Esophagus muscularis mucosa (tissue), 4 donors: ENCODE data around the gene FNDC1. TPM values are rescaled to one million over a fixed set of nuclear protein-coding genes. Genes with fewer than 3 reads are reported as not detected.

Experiments used
- DNase-seq: peaks from one replicate; pipeline ENCODE4 v3.0.0-alpha.2; 2017; ENCODE audit errors: extremely low spot score
- H3K27ac ChIP-seq, 4 donors: fragments of 200-600 bp; sonication (generic); replicated peaks in 1 of 4; 1 replicate in 3 of 4; 2 replicates in 1 of 4; pipeline ENCODE4 v1.5.1; 2016 to 2019; ENCODE audit warnings: mild to moderate bottlenecking in 1 of 4
- H3K27me3 ChIP-seq, 4 donors: fragments of 200-600 bp; sonication (generic); one replicate each; pipeline versions ENCODE4 v1.5.1 to v1.6.0; 2016 to 2019
- H3K36me3 ChIP-seq, 4 donors: fragments of 200-600 bp; sonication (generic); one replicate each; pipeline ENCODE4 v1.5.1; 2016 to 2019
- H3K4me1 ChIP-seq, 4 donors: fragments of 200-600 bp; sonication (generic); one replicate each; pipeline ENCODE4 v1.5.1; 2016 to 2019
- H3K4me3 ChIP-seq, 4 donors: fragments of 200-600 bp; sonication (generic); 1 replicate in 2 of 4; 2 replicates in 2 of 4; pipeline ENCODE4 v1.5.1; 2016 to 2019; ENCODE audit warnings: mild to moderate bottlenecking in 4 of 4, moderate library complexity in 1 of 4
- H3K9me3 ChIP-seq, 4 donors: fragments of 200-600 bp; sonication (generic); 1 replicate in 3 of 4; 2 replicates in 1 of 4; pipeline ENCODE4 v1.5.1; 2016 to 2019
- CTCF ChIP-seq, 3 experiments: fragments of 200-600 bp in 2 of 3; fragments of 450-650 bp in 1 of 3; sonication (generic) in 2 of 3; IDR thresholded peaks; one replicate each; pipeline ENCODE4 v1.5.1; 2017 to 2019; ENCODE audit warnings: antibody characterized with exemption in 3 of 3, mild to moderate bottlenecking in 2 of 3, moderate library complexity in 1 of 3
- EP300 ChIP-seq: sonication (generic); formaldehyde crosslinking; IDR thresholded peaks from one replicate; pipeline ENCODE4 v1.6.1; 2017; ENCODE audit warnings: antibody characterized with exemption
- POLR2A ChIP-seq: fragments of 450-650 bp; IDR thresholded peaks from one replicate; pipeline ENCODE4 v1.6.1; 2017; ENCODE audit warnings: antibody characterized with exemption, moderate library complexity, mild to moderate bottlenecking, low read depth
- POLR2AphosphoS5 ChIP-seq, 2 donors: sonication (generic); formaldehyde crosslinking; IDR thresholded peaks; one replicate each; pipeline ENCODE4 v1.6.1; 2017; ENCODE audit warnings: antibody characterized with exemption in 2 of 2
- WGBS: methylation state at CpG from one replicate; pipeline ENCODE4 v1.1.5; 2018; 5-methylcytosine and 5-hydroxymethylcytosine counted together
- intact Hi-C: fragments of 100-400 bp; cut with DNase I; formaldehyde crosslinking; loops from one replicate; pipeline ENCODE4 v1.15.1; 2023
- total RNA-seq, 4 donors: library from RNA; depleted of rRNA; stranded (reverse); fragments of >200 nt; gene quantifications; one replicate each; pipeline versions ENCODE4 v1.1.0 to v1.2.1, GENCODE V29; 2016

Gene FNDC1
- total RNA-seq, 4 donors from 2014 or later = 0.84 to 11.2 (median 2.7) TPM

GRCh38 chr6:159262586-159262985 lies 93.4 kb downstream of the FNDC1 start:
- Histone ChIP-seq H3K4me3 (no peak overlapping the region), H3K27me3 (no peaks in the 10 kb centered on the region), H3K36me3 (no peaks in the 10 kb centered on the region), H3K4me1 (no peaks in the 10 kb centered on the region), H3K9me3 (no peaks in the 10 kb centered on the region), H3K27ac (no peak overlapping the region)
- no peak for DNase-seq
- intact Hi-C loops = no loop called here
- WGBS = 76% methylated on average over 2 of the region's 2 CpGs
- no peak for TF ChIP-seq POLR2A
- no peak for TF ChIP-seq EP300
- no peak for TF ChIP-seq POLR2AphosphoS5 (IDR thresholded peaks at IDR 0.05)
- TF ChIP-seq CTCF (IDR thresholded peaks at IDR 0.05) = no peak

DNA sequence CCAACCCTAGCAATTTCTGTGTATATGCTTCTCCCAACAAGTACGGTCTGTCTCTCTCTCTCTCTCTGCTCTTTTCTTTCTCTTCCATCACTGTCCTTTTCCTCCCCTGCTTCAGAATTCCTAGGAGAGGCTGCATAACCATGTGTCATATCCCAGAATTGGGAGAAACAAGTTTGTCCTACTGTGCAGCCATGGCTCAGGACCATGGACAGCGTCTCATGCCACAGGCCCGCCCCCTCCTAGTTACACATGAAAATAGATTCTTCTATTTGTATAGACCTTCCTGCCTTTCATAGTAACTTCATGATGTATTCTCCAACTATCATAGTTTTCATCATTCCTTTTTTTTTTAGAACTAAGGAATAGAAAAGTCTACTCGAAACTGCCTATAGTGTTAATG lies 98.0 kb downstream of the FNDC1 start:
- no peak for DNase-seq
- Histone ChIP-seq H3K27ac (no peak overlapping the region), H3K27me3 (no peaks in the 10 kb centered on the region), H3K4me3 (no peak overlapping the region), H3K4me1 (no peaks in the 10 kb centered on the region), H3K36me3 (no peaks in the 10 kb centered on the region), H3K9me3 (no peaks in the 10 kb centered on the region)
- WGBS = 60% methylated on average over 4 of the region's 4 CpGs
- intact Hi-C loops = no loop called here
- TF ChIP-seq CTCF (IDR thresholded peaks at IDR 0.05) = no peak
- TF ChIP-seq EP300 = no peak
- no peak for TF ChIP-seq POLR2AphosphoS5 (IDR thresholded peaks at IDR 0.05)
- TF ChIP-seq POLR2A = no peak

DNA sequence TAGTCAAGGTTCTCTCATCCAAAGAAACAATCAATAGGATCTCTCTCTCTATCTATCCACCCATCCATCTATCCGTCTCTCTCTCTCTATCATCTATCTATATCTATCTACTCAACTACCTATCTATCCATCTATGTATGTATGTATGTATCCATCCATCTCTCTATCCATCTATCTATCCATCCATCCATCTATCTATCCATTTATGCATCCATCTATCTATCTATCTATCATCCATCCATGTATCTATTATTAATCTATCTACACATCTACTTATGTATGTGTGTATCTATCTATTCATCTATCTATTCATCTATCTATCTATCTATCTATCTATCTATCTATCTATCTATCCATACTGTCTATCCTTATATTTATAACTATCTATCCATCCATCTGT lies 99.3 kb downstream of the FNDC1 start:
- Histone ChIP-seq H3K27me3 (no peaks in the 10 kb centered on the region), H3K27ac (no peak overlapping the region), H3K4me3 (no peak overlapping the region), H3K9me3 (no peaks in the 10 kb centered on the region), H3K36me3 (no peaks in the 10 kb centered on the region), H3K4me1 (no peaks in the 10 kb centered on the region)
- TF ChIP-seq POLR2A (no peak), EP300 (no peak), CTCF (IDR thresholded peaks at IDR 0.05) (no peak), POLR2AphosphoS5 (IDR thresholded peaks at IDR 0.05) (no peak)
- DNase-seq = no peak
- intact Hi-C loops = no loop called here
- 94% methylated on average over 1 of the region's 1 CpG for WGBS

- no peak for DNase-seq
- 89% methylated on average over 5 of the region's 10 CpGs for WGBS
Observed at GRCh38 chr6:159271257-159271656, 102.1 kb downstream of the FNDC1 start.

More at GRCh38 chr6:159271257-159271656, 102.1 kb downstream of the FNDC1 start:
- intact Hi-C loops = no loop called here
- Histone ChIP-seq H3K27ac (no peak overlapping the region), H3K27me3 (no peaks in the 10 kb centered on the region), H3K9me3 (no peaks in the 10 kb centered on the region), H3K4me1 (no peaks in the 10 kb centered on the region), H3K4me3 (no peak overlapping the region), H3K36me3 (no peaks in the 10 kb centered on the region)
- TF ChIP-seq POLR2AphosphoS5 (IDR thresholded peaks at IDR 0.05) (no peak), CTCF (IDR thresholded peaks at IDR 0.05) (no peak), POLR2A (no peak), EP300 (no peak)
